ENCODE measurements around the gene PATL1.

PATL1 gene

DNA sequence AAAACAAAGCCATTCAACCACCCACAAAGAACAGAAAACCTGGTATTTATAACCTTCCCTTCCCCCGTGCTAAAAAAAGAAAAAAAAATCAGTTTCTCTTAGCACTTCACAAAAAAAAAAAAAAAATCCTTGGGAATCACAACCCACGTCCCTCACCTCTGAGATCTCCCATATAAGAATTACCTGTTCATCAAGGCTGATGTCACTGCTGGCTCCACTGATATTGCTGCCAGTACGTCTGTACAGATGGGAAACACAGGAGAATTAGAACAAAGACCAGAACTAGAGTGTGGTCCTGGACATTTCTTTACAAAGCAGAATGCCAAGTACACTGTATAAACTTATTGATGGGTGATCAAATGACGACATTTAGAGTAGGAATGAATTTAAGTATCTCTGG lies 68.2 kb downstream of the PATL1 start:
- DNase-seq (ENCODE audit: low spot score) = no peak
- Histone ChIP-seq H3K27ac (no peak overlapping the region), H3K4me3 (no peak overlapping the region)
- no peak for TF ChIP-seq CTCF (IDR thresholded peaks at IDR 0.05)

- Histone ChIP-seq H3K4me3 (no peak overlapping the region), H3K27ac (no peak overlapping the region)
- TF ChIP-seq CTCF (IDR thresholded peaks at IDR 0.05) = no peak
- DNase-seq (ENCODE audit: low spot score) = no peak
Observed at GRCh38 chr11:59600234-59600633, 68.6 kb downstream of the PATL1 start.

DNA sequence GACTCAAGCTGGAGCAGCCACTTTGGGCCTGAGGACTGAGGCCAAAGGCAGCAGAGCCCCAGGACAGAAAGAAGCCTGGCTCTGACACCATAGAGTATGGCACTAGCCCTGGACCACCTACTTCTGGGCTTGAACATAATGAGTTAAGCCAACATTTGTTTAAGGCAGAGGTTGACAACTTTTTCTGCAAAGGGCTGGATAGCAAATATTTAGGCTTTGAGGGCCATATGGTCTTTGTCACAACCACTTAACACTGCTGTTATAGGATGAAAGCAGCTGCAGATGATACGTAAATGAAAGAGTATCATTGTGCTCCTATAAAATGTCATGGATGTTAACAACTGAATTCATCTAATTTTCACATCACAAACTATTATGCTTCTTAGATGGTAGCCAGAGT lies 69.9 kb downstream of the PATL1 start:
- TF ChIP-seq CTCF (IDR thresholded peaks at IDR 0.05) = no peak
- no peak for DNase-seq (ENCODE audit: low spot score)
- no peak overlapping the region for H3K27ac ChIP-seq
- no peak overlapping the region for H3K4me3 ChIP-seq
